BE2C (cell line): Measurements from ENCODE around the gene DSG1.

Source experiments
- DNase-seq: peaks from one replicate; pipeline ENCODE4 v3.0.0-alpha.2; 2020
- H3K27me3 ChIP-seq: fragments of 250-450 bp; sonication (Bioruptor Pico); 2 replicates; pipeline ENCODE4 v1.5.1; 2020; ENCODE audit warnings: mild to moderate bottlenecking
- H3K36me3 ChIP-seq: fragments of 250-450 bp; sonication (Bioruptor Pico); 2 replicates; pipeline ENCODE4 v1.5.1; 2020; ENCODE audit warnings: mild to moderate bottlenecking
- H3K4me1 ChIP-seq: fragments of 250-450 bp; sonication (Bioruptor Pico); 2 replicates; pipeline ENCODE4 v1.5.1; 2020
- H3K4me3 ChIP-seq: 2 replicates; pipeline ENCODE4 v1.5.1; 2011; ENCODE audit warnings: low read depth, low read length
- H3K9me3 ChIP-seq: fragments of 250-450 bp; sonication (Bioruptor Pico); 2 replicates; pipeline ENCODE4 v1.5.1; 2020
- TF ChIP-seq, protein P1 (sequence below): IDR thresholded peaks from 2 replicates; pipeline ENCODE4 v1.5.1; 2012; ENCODE audit warnings: mild to moderate bottlenecking, low read depth, low read length

Gene DSG1

DNA sequence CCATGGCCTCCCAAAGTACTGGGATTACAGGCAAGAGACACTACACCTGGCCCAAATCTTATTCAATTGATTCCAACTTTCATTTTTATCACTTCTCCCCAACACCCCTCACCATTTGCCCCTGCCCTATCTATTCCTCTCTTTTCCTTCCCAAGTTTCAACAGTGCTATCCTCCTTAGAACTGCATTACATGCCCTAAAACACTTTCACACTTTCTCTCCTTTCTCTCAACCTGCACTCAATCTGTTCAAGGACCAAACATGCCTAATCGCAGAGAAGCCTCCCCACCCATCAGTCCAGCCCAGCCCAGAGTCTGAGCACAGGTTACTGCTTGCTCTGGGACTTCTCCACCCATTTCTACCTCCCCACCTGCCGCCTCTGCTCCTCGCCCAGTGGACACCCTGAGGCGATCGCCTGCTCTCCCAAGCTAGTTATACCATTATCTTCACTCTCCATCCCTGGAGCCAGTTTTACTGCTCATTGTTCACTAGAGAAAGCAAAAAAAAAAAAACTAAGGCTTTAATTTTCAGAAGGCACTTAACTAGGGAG lies 23.7 kb upstream of the DSG1 start:
- Histone ChIP-seq H3K4me1 (no peaks in the 10 kb centered on the region), H3K27me3 (no peaks in the 10 kb centered on the region), H3K9me3 (no peaks in the 10 kb centered on the region), H3K36me3 (no peaks in the 10 kb centered on the region), H3K4me3 (no peak overlapping the region)
- TF ChIP-seq, protein P1, sequence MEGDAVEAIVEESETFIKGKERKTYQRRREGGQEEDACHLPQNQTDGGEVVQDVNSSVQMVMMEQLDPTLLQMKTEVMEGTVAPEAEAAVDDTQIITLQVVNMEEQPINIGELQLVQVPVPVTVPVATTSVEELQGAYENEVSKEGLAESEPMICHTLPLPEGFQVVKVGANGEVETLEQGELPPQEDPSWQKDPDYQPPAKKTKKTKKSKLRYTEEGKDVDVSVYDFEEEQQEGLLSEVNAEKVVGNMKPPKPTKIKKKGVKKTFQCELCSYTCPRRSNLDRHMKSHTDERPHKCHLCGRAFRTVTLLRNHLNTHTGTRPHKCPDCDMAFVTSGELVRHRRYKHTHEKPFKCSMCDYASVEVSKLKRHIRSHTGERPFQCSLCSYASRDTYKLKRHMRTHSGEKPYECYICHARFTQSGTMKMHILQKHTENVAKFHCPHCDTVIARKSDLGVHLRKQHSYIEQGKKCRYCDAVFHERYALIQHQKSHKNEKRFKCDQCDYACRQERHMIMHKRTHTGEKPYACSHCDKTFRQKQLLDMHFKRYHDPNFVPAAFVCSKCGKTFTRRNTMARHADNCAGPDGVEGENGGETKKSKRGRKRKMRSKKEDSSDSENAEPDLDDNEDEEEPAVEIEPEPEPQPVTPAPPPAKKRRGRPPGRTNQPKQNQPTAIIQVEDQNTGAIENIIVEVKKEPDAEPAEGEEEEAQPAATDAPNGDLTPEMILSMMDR, result no peak
- DNase-seq, result no peak

DNA sequence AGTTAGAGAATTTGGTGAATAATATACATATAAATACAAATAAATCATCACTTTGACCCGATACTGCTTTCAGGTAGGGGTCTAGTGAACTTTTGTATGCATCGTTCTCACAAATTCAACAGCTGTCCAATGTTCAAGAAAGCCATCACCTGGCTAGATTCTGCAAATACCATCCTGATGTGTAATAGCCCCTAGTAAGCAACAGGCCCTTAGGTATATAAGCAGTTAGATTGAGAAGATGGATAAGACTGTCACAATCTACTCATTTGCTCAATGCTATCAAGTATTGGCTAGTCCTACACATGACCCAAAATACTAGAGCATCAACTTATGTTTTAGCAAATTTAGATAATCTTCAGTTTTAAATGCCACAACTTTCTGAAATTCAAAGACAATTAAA lies 20.7 kb upstream of the DSG1 start:
- Histone ChIP-seq H3K36me3 (no peaks in the 10 kb centered on the region), H3K4me1 (no peaks in the 10 kb centered on the region), H3K27me3 (no peaks in the 10 kb centered on the region), H3K4me3 (no peak overlapping the region), H3K9me3 (no peaks in the 10 kb centered on the region)
- DNase-seq, result no peak
- TF ChIP-seq, protein P1, result no peak

DNA sequence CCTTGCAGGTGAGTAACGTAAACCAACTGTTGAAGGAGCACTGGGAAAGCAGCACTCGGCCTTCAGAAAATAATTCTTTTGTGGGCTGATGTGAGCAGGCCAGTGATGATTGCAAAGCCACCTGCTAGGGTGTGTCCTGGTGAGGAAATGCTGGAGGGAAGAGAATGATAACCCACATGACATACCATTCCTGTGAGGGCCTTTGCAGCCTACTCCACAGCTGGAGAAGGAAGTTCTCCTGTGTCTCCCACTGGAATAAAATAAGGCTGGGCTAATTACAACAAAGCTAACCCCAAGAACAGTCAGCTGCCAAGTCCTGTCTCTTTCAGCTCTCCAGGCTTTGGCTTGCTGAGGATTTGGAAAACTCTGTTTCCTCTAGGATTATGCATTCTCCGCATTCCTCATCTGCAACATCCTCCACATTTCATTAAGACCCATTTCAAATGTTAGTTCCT lies 16.7 kb upstream of the DSG1 start:
- Histone ChIP-seq H3K9me3 (no peaks in the 10 kb centered on the region), H3K27me3 (no peaks in the 10 kb centered on the region), H3K4me1 (no peaks in the 10 kb centered on the region), H3K36me3 (no peaks in the 10 kb centered on the region), H3K4me3 (no peak overlapping the region)
- TF ChIP-seq, protein P1, result no peak
- DNase-seq, result no peak

DNA sequence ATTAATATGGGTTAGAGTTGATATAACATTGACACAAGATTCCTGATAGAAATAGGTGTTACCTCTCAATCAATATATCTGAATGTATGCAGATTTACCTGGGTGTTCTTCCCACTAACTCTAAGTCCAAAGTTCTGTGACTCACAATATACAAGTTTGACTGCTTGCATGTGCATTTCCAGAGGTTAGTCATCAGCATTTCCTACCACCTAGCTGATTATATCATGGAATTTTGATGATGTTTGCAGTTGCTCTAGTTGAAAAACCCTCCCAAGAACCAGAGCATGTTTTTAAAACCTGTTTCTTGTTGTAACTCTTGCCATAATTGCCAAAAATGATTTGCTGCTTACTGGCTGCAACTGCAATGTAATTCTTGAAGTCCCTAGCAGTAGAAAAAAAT lies 15.0 kb upstream of the DSG1 start:
- TF ChIP-seq, protein P1, result no peak
- H3K9me3 ChIP-seq, result no peaks in the 10 kb centered on the region
- H3K27me3 ChIP-seq, result no peaks in the 10 kb centered on the region
- DNase-seq, result no peak
- H3K4me3 ChIP-seq, result no peak overlapping the region
- H3K4me1 ChIP-seq, result no peaks in the 10 kb centered on the region
- no peaks in the 10 kb centered on the region for H3K36me3 ChIP-seq

DNA sequence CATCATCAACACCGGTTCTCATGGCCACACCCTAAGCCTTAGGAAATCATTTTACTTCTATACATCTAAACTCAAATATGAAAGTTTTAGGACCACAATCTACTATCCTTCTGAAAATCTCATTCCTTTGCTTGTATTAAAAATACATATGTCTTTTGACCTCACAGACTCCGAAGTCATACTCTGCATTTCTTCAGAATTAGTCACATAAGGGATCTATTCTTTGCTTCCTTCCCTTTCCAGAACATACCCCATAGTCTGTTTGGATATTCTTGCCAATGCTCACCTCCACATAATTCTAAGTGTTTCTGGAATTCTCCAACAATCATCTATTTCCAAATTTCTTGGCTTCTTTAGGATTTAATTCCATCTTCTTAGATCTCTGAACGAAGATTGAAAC lies 14.2 kb upstream of the DSG1 start:
- Histone ChIP-seq H3K4me1 (no peaks in the 10 kb centered on the region), H3K27me3 (no peaks in the 10 kb centered on the region), H3K9me3 (no peaks in the 10 kb centered on the region), H3K4me3 (no peak overlapping the region), H3K36me3 (no peaks in the 10 kb centered on the region)
- TF ChIP-seq, protein P1, result no peak
- DNase-seq, result no peak

DNA sequence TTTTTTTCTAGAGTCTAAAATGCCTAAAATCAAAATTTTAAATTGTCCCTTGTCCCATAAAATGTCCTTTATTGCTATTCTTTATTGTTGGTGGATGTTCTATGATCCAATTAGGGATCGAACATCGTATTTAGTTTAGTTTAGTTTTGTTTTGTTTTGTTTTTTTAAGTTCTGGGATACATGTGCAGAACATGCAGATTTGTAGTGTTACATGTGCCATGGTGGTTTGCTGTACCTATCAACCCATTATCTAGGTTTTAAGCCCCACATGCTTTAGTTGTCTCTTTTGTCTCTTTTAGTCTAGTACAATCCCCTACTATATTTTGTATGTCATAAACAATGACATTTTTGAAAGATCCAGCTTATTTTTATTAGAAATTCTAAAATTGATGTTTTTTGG lies 8.8 kb upstream of the DSG1 start:
- Histone ChIP-seq H3K9me3 (no peaks in the 10 kb centered on the region), H3K36me3 (no peaks in the 10 kb centered on the region), H3K27me3 (no peaks in the 10 kb centered on the region), H3K4me3 (no peak overlapping the region), H3K4me1 (no peaks in the 10 kb centered on the region)
- DNase-seq, result no peak
- TF ChIP-seq, protein P1, result no peak
